ENCODE data around the gene TMEM87B.

Gene TMEM87B

DNA sequence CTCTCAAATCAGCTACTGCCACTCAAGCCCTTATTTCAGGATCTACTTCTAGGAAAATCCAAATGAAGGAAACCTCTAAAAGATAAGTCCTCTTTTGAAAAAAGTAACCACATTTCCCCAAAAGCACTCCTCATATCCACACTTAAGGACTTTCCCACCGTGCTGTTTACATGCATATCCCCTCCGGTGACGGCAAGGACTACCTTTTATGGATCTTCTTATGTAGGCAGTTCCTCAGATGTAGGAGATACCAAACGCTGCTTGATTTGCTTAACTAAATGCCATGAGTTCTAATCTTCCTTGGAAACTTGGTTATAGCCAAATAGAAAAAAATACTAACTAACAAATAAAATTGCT, 6.9 kb upstream of the TMEM87B start:
- H3K4me3 ChIP-seq (ENCODE audit: low read depth, low read length) = no peak overlapping the region
- TF ChIP-seq, protein P1, sequence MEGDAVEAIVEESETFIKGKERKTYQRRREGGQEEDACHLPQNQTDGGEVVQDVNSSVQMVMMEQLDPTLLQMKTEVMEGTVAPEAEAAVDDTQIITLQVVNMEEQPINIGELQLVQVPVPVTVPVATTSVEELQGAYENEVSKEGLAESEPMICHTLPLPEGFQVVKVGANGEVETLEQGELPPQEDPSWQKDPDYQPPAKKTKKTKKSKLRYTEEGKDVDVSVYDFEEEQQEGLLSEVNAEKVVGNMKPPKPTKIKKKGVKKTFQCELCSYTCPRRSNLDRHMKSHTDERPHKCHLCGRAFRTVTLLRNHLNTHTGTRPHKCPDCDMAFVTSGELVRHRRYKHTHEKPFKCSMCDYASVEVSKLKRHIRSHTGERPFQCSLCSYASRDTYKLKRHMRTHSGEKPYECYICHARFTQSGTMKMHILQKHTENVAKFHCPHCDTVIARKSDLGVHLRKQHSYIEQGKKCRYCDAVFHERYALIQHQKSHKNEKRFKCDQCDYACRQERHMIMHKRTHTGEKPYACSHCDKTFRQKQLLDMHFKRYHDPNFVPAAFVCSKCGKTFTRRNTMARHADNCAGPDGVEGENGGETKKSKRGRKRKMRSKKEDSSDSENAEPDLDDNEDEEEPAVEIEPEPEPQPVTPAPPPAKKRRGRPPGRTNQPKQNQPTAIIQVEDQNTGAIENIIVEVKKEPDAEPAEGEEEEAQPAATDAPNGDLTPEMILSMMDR (IDR thresholded peaks at IDR 0.05; ENCODE audit: low read depth, low read length) = no peak

DNA sequence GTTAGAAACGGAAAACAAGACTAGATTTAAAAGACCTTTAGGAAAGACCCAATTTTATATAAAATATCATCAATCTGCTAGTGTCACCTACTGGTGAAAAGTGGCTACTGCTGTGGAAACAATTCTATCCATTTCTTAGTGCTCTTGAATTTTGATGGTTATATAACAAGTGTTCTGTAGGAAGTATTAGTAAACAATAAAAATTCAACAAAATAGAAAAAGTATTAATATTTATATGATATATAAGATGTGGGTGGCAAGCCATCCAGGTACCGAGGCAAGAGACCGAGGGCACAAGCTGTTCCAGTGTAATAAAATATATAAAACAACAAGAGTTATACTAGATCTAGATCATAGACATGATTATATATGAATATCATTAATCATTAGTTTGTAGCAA, 6.2 kb upstream of the TMEM87B start:
- no peak overlapping the region for H3K4me3 ChIP-seq (ENCODE audit: low read depth, low read length)

DNA sequence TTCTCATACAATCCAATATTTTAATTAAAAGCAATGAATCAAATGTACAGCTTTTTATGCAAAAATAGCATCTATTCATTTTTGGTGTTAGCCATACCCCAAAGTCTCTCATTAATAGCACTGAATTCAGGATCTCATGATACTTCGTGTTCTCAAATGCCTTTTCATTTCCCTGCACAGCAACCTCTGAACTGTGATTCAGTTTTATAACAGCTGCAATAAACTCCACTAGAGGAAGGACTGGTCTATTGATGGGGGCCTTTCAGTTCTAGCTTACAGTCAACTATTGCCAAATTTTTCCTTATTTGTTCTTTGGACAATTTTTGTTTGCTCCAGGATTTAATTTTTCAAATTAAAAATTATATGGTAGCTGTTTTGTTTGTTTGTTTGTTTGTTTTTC, 4.8 kb upstream of the TMEM87B start:
- H3K4me3 ChIP-seq (ENCODE audit: low read depth, low read length) = no peak overlapping the region
- TF ChIP-seq, protein P1 (IDR thresholded peaks at IDR 0.05; ENCODE audit: low read depth, low read length) = no peak

More for the DNA sequence above, 6.2 kb upstream of the TMEM87B start:
- TF ChIP-seq, protein P1 (IDR thresholded peaks at IDR 0.05; ENCODE audit: low read depth, low read length) = peak; percentile 37; the same call in 1 of the 2 replicates

DNA sequence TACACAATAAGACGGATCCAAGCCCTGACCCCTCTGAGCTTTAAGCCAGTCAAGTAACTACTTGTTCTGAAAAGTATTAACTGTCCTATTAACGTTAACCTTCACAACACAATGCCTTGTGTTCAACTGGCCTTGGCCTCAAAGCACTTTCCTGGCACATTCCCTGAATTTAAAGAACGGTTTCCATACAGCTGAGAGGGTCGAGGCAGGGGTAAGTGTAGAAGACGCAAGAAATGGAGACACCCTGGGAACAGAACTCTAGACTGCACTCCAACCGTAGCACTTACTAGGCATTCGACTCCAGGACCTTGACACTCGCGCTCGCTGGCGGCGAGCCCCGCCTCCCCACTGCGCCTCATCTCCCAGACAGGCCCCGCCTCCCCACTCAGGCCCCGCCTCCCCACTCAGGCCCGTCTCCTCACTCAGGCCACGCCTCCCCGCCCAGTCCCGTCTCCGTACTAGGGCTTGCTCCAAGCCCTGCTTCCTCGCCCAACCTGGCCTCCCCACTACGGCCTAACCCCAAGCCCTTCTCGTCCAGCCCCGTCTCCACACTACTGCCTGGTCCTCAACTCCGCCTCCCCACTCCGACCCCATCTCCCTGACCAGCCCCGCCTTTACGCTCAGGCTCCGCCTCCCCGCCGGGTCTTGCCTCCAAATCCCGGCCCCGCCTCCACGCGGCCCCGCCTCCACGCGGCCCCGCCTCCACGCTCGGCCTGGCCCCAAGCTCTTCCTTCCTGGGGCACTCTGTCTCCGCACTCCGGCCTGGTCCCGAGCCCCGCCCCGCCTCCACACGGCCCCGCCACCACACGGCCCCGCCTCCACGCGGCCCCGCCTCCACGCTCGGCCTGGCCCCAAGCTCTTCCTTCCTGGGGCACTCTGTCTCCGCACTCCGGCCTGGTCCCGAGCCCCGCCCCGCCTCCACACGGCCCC, 887 bp upstream of the TMEM87B start:
- TF ChIP-seq, protein P1 (IDR thresholded peaks at IDR 0.05; ENCODE audit: low read depth, low read length) = no peak
- peak overlapping the region; percentile 65 for H3K4me3 ChIP-seq (ENCODE audit: low read depth, low read length)

DNA sequence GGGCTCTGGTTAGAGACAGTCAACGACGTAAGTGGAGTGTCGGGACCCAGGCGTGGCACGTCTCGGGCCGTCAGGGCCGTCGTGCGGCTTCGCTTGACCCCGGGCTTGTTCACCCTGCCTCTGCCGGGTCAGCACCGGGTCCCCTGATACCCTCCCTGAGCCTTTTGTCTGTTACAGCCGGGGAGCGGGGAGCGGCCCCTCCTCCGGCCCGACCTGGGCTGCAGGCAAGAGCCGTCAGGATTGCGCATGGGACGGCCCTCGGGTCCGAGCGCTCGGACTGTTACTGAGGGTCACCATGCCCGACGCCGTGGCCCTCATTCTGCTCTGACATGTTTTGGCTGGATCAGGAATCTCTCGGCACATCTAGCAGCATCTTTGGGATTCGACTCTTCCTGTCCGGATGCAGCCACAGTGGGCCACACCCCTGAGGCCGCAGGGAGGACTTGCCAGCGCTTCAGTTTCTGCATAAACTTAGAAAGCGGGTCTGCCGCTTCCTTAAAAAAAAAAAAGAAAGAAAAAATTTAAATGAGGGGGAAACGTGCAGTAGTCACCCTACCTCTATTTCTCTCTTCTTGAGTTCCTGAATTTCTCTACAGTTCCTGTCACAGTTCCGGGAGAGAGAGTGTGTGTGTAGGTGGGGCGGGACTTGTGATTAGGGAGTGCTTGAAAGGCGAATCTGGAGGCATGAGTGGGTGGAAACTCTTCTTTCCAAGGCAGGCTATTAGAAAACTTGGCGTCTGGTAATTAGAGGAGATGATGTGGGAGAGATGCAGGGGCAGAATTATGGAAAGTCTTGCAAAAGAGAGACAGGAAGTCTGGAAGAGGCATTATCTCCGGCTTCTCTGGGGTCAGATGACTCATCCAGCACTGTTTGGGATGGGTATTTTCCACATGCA, 909 bp downstream of the TMEM87B start:
- TF ChIP-seq, protein P1 (IDR thresholded peaks at IDR 0.05; ENCODE audit: low read depth, low read length) = no peak
- peak overlapping the region; percentile 93 for H3K4me3 ChIP-seq (ENCODE audit: low read depth, low read length)

DNA sequence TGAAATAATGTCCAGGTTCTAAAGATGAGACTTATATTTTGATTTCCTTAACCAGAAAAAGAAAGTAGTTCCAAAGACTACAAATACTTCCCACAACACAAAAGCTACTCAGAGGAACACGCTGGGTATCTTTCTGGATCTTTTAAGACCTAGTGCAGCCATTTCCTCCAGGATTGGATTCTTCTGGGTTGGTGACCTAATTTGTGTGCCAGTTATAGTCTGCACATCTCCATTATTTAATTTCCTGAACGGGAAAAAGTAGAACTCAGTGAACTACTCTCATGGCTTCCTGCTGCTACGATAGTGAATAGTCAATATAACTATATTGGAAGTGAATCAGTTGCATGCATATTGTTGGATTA, 1.5 kb downstream of the TMEM87B start:
- H3K4me3 ChIP-seq (ENCODE audit: low read depth, low read length) = peak overlapping the region; percentile 93
- TF ChIP-seq, protein P1 (IDR thresholded peaks at IDR 0.05; ENCODE audit: low read depth, low read length) = no peak
